H54 (cell line): Measurements from ENCODE around the gene PXN.

ENCODE experiments used
- DNase-seq: peaks from one replicate; pipeline ENCODE4 v3.0.0; 2011; ENCODE audit warnings: low spot score, mixed read lengths; ENCODE audit not compliant: insufficient read length
- FAIRE-seq: peaks from 3 replicates; lab custom pipeline; 2011; peaks lifted over from hg19 to GRCh38; lab: Jason Lieb, UNC
- POLR2A ChIP-seq: IDR thresholded peaks from 2 replicates; pipeline ENCODE4 v1.6.1; 2011; ENCODE audit warnings: low read depth, mild to moderate bottlenecking, low read length

The PXN gene

GRCh38 chr12:120267736-120268135 lies 2.2 kb upstream of the PXN start:
- TF ChIP-seq POLR2A, result no peak
- no peak for FAIRE-seq
- no peak for DNase-seq

GRCh38 chr12:120266180-120266870 lies 795 bp upstream of the PXN start:
- DNase-seq (no peak), FAIRE-seq (no peak)
- TF ChIP-seq POLR2A, result no peak

GRCh38 chr12:120264904-120265472 lies 542 bp downstream of the PXN start:
- FAIRE-seq (no peak), DNase-seq (no peak)
- no peak for TF ChIP-seq POLR2A

GRCh38 chr12:120264086-120264903 lies 1.2 kb downstream of the PXN start:
- no peak for DNase-seq
- TF ChIP-seq POLR2A, result no peak
- FAIRE-seq, result no peak

- DNase-seq (no peak), FAIRE-seq (no peak)
- no peak for TF ChIP-seq POLR2A
Observed at GRCh38 chr12:120263748-120264085, 1.8 kb downstream of the PXN start.

GRCh38 chr12:120262852-120263747 lies 2.4 kb downstream of the PXN start:
- TF ChIP-seq POLR2A, result no peak
- no peak for DNase-seq
- no peak for FAIRE-seq

GRCh38 chr12:120261951-120262851 lies 3.3 kb downstream of the PXN start:
- TF ChIP-seq POLR2A, result no peak
- DNase-seq, result peak; percentile 66
- FAIRE-seq, result peak; percentile 64

- TF ChIP-seq POLR2A, result no peak
- no peak for FAIRE-seq
- DNase-seq, result no peak
Observed at GRCh38 chr12:120260607-120261006, 4.9 kb downstream of the PXN start.

GRCh38 chr12:120259418-120260202 lies 5.9 kb downstream of the PXN start:
- FAIRE-seq, result no peak
- TF ChIP-seq POLR2A, result no peak
- no peak for DNase-seq

- FAIRE-seq (no peak), DNase-seq (no peak)
- TF ChIP-seq POLR2A, result no peak
Observed at GRCh38 chr12:120258323-120258896, 7.1 kb downstream of the PXN start.

- DNase-seq, result peak; percentile 57
- no peak for TF ChIP-seq POLR2A
- no peak for FAIRE-seq
Observed at GRCh38 chr12:120257041-120257821, 8.3 kb downstream of the PXN start.
